Mesenchymal stem cell (in vitro differentiated cells and primary cell): Measurements from ENCODE around the gene SUPT3H. TPM values are rescaled to one million over a fixed set of nuclear protein-coding genes. Genes with fewer than 3 reads are reported as not detected.
A peak's percentile ranks its signal among the peaks of the same experiment; 100 is the strongest.

Experiments
- DNase-seq: peaks from one replicate; pipeline ENCODE4 v3.0.0-alpha.2; 2013
- H2AFZ ChIP-seq: one replicate; pipeline ENCODE4 v1.6.1; 2013; ENCODE audit warnings: low read depth, mild to moderate bottlenecking, control low read depth, inconsistent platforms, low read length, moderate library complexity
- H2AK5ac ChIP-seq: 2 replicates; pipeline ENCODE4 v1.6.1; 2013; ENCODE audit warnings: low read length, moderate library complexity, mild to moderate bottlenecking, inconsistent platforms; ENCODE audit not compliant: severe bottlenecking
- H2BK120ac ChIP-seq: one replicate; pipeline ENCODE4 v1.6.1; 2013; ENCODE audit warnings: low read depth, mild to moderate bottlenecking, inconsistent platforms, low read length, moderate library complexity
- H2BK12ac ChIP-seq, 2 experiments: one replicate each; pipeline ENCODE4 v1.6.1; 2013; ENCODE audit warnings: inconsistent platforms in 2 of 2, low read length in 2 of 2, mild to moderate bottlenecking in 2 of 2, moderate library complexity in 2 of 2, control low read depth in 1 of 2
- H2BK15ac ChIP-seq: one replicate; pipeline ENCODE4 v1.6.1; 2013; ENCODE audit warnings: mild to moderate bottlenecking, low read depth, inconsistent platforms; ENCODE audit not compliant: poor library complexity, severe bottlenecking
- H2BK5ac ChIP-seq: 2 replicates; pipeline ENCODE4 v1.6.1; 2013; ENCODE audit warnings: low read depth, mild to moderate bottlenecking, low read length, control low read depth, inconsistent platforms; ENCODE audit not compliant: poor library complexity, severe bottlenecking
- H3K14ac ChIP-seq, 2 experiments: one replicate each; pipeline ENCODE4 v1.6.1; 2013; ENCODE audit warnings: inconsistent platforms in 2 of 2, low read length in 2 of 2, control low read depth in 1 of 2, mild to moderate bottlenecking in 1 of 2, moderate library complexity in 1 of 2
- H3K18ac ChIP-seq, 2 experiments: one replicate each; pipeline ENCODE4 v1.6.1; 2013; ENCODE audit warnings: inconsistent platforms in 2 of 2, low read length in 2 of 2, control low read depth in 1 of 2, low read depth in 1 of 2, mild to moderate bottlenecking in 1 of 2
- H3K23ac ChIP-seq, 2 experiments: one replicate each; pipeline ENCODE4 v1.6.1; 2013; ENCODE audit warnings: inconsistent platforms in 2 of 2, low read length in 2 of 2, mild to moderate bottlenecking in 2 of 2, moderate library complexity in 2 of 2, control low read depth in 1 of 2
- H3K27ac ChIP-seq: 2 replicates; pipeline ENCODE4 v1.5.1; 2013; ENCODE audit warnings: mild to moderate bottlenecking, moderate library complexity, low read length, control low read depth, inconsistent platforms; ENCODE audit not compliant: poor library complexity, severe bottlenecking
- H3K27me3 ChIP-seq, 2 experiments: 2 replicates each; pipeline versions ENCODE4 v1.6.1 to v1.7.0; 2013; ENCODE audit warnings: low read length in 2 of 2, mild to moderate bottlenecking in 2 of 2, moderate library complexity in 2 of 2, control low read depth in 1 of 2, inconsistent platforms in 1 of 2; ENCODE audit not compliant: control insufficient read depth in 1 of 2, insufficient read depth in 1 of 2
- H3K36me3 ChIP-seq, 2 experiments: 2 replicates each; pipeline versions ENCODE4 v1.6.1 to v1.7.0; 2013; ENCODE audit warnings: low read length in 2 of 2, control low read depth in 1 of 2, inconsistent platforms in 1 of 2, low read depth in 1 of 2, mild to moderate bottlenecking in 1 of 2; ENCODE audit not compliant: insufficient read depth in 2 of 2, control insufficient read depth in 1 of 2
- H3K4ac ChIP-seq, 2 experiments: one replicate each; pipeline ENCODE4 v1.6.1; 2013; ENCODE audit warnings: inconsistent platforms in 2 of 2, low read length in 2 of 2, mild to moderate bottlenecking in 2 of 2, moderate library complexity in 2 of 2, control low read depth in 1 of 2, low read depth in 1 of 2
- H3K4me1 ChIP-seq: 2 replicates; pipeline ENCODE4 v1.6.1; 2013; ENCODE audit warnings: low read depth, low read length, control low read depth; ENCODE audit not compliant: control insufficient read depth, insufficient read depth
- H3K4me2 ChIP-seq: 2 replicates; pipeline ENCODE4 v1.6.1; 2013; ENCODE audit warnings: low read length, mild to moderate bottlenecking, inconsistent platforms; ENCODE audit not compliant: poor library complexity, severe bottlenecking
- H3K4me3 ChIP-seq, 2 experiments: 2 replicates each; pipeline versions ENCODE4 v1.5.1 to v1.7.0; 2013; ENCODE audit warnings: low read length in 2 of 2, mild to moderate bottlenecking in 2 of 2, control low read depth in 1 of 2, low read depth in 1 of 2; ENCODE audit not compliant: insufficient read depth in 1 of 2
- H3K79me1 ChIP-seq: replicated peaks from 2 replicates; pipeline ENCODE4 v1.6.1; 2013; ENCODE audit warnings: mild to moderate bottlenecking, control low read depth, low read length, inconsistent platforms; ENCODE audit not compliant: poor library complexity, severe bottlenecking
- H3K9ac ChIP-seq: 2 replicates; pipeline ENCODE4 v1.7.0; 2013; ENCODE audit warnings: mild to moderate bottlenecking, low read length, moderate library complexity
- H3K9me3 ChIP-seq: 2 replicates; pipeline ENCODE4 v1.7.0; 2013; ENCODE audit warnings: mild to moderate bottlenecking, low read length; ENCODE audit not compliant: control insufficient read depth
- H4K8ac ChIP-seq: one replicate; pipeline ENCODE4 v1.6.1; 2013; ENCODE audit warnings: inconsistent platforms, mild to moderate bottlenecking, low read length, moderate library complexity
- H4K91ac ChIP-seq: one replicate; pipeline ENCODE4 v1.6.1; 2013; ENCODE audit warnings: mild to moderate bottlenecking, low read length, inconsistent platforms
- WGBS: methylation state at CpG from one replicate; pipeline ENCODE4 v1.1.7; 2013; ENCODE audit warnings: mixed read lengths; 5-methylcytosine and 5-hydroxymethylcytosine counted together
- polyA plus RNA-seq, 2 experiments: library from polyadenylated mRNA; stranded (reverse); fragments of 200-250 nt; gene quantifications; one replicate each; pipeline ENCODE4 v1.2.3, GENCODE V29; 2013

Gene SUPT3H
- 12.2 TPM for polyA plus RNA-seq (2013, experiment 1 of 2)
- 11.4 TPM for polyA plus RNA-seq (2013, experiment 2 of 2)

GRCh38 chr6:45377554-45378333, at the start of gene SUPT3H:
Gene SUPT3H, minus strand, starts transcription at chr6:45377934.
- H4K91ac ChIP-seq: peak within 1 kb of the TSS; percentile 60
- peak within 1 kb of the TSS; percentile 98 for H4K8ac ChIP-seq
- peak within 1 kb of the TSS in 1 of 2 experiments; percentile 77 for H3K23ac ChIP-seq
- H3K27ac ChIP-seq: peak within 1 kb of the TSS; percentile 96
- H2BK12ac ChIP-seq: peak within 1 kb of the TSS; percentile 11 to 67
- H3K4me2 ChIP-seq: peak within 1 kb of the TSS; percentile 78
- H2BK120ac ChIP-seq: peak within 1 kb of the TSS; percentile 73
- WGBS: under 1% methylated on average over 59 of the region's 75 CpGs
- peak within 1 kb of the TSS; percentile 29 for H2BK15ac ChIP-seq
- no peaks in the 10 kb centered on the region for H3K36me3 ChIP-seq
- peak within 1 kb of the TSS; percentile 91 for H2AFZ ChIP-seq
- H2AK5ac ChIP-seq: peak within 1 kb of the TSS; percentile 59
- H3K9me3 ChIP-seq: no peaks in the 10 kb centered on the region
- H3K79me1 ChIP-seq: peaks cover 3% of the 10 kb centered on the region
- H3K27me3 ChIP-seq: no peaks in the 10 kb centered on the region
- peak within 1 kb of the TSS; percentile 26 to 85 for H3K4ac ChIP-seq
- H3K4me1 ChIP-seq: no peaks in the 10 kb centered on the region
- H3K9ac ChIP-seq: peak within 1 kb of the TSS; percentile 95
- peak within 1 kb of the TSS; percentile 71 to 90 for H3K4me3 ChIP-seq
- H2BK5ac ChIP-seq: peak within 1 kb of the TSS; percentile 53
- H3K18ac ChIP-seq: peak within 1 kb of the TSS; percentile 96 to 97
- DNase-seq: peak; percentile 94
- H3K14ac ChIP-seq: peak within 1 kb of the TSS in 1 of 2 experiments; percentile 87

- no peak for DNase-seq
- no peak overlapping the region for H3K14ac ChIP-seq
- H3K4ac ChIP-seq: no peak overlapping the region
- peak overlapping the region; percentile 56 to 68 for H3K18ac ChIP-seq
- H3K9ac ChIP-seq: no peak overlapping the region
- no peaks in the 10 kb centered on the region for H3K27me3 ChIP-seq
- H3K4me3 ChIP-seq: no peak overlapping the region
- no peak overlapping the region for H4K8ac ChIP-seq
- no peak overlapping the region for H3K27ac ChIP-seq
- no peak overlapping the region for H2BK120ac ChIP-seq
- H4K91ac ChIP-seq: no peak overlapping the region
- no peak overlapping the region for H3K23ac ChIP-seq
- peak overlapping the region in 1 of 2 experiments; percentile 94 for H2BK12ac ChIP-seq
- no peak overlapping the region for H2BK15ac ChIP-seq
- no peaks in the 10 kb centered on the region for H3K79me1 ChIP-seq
- H2AFZ ChIP-seq: no peak overlapping the region
- H3K4me1 ChIP-seq: no peaks in the 10 kb centered on the region
- no peak overlapping the region for H2BK5ac ChIP-seq
- H3K9me3 ChIP-seq: no peaks in the 10 kb centered on the region
- WGBS: 90% methylated on average over 2 of the region's 4 CpGs
- H2AK5ac ChIP-seq: no peak overlapping the region
- H3K36me3 ChIP-seq: no peaks in the 10 kb centered on the region
- H3K4me2 ChIP-seq: peak overlapping the region; percentile 48
Observed at GRCh38 chr6:45426251-45426650, 48.5 kb upstream of the SUPT3H start.

- Histone ChIP-seq H3K36me3 (no peaks in the 10 kb centered on the region), H2BK12ac (peak overlapping the region; percentile 99), H3K9ac (peak overlapping the region; percentile 89), H3K23ac (peak overlapping the region in 1 of 2 experiments; percentile 97), H3K79me1 (peaks cover 2% of the 10 kb centered on the region), H2BK5ac (peak overlapping the region; percentile 96), H2BK120ac (peak overlapping the region; percentile 54), H4K91ac (peak overlapping the region; percentile 5), H2AFZ (no peak overlapping the region), H3K4me3 (peak overlapping the region; percentile 78 to 93), H2AK5ac (peak overlapping the region; percentile 95), H3K14ac (peak overlapping the region in 1 of 2 experiments; percentile 99), H3K9me3 (no peaks in the 10 kb centered on the region), H3K18ac (peak overlapping the region; percentile 25 to 98), H3K4me1 (peaks cover 6% of the 10 kb centered on the region), H3K4ac (peak overlapping the region; percentile 9 to 98), H3K27ac (peak overlapping the region; percentile 56), H3K4me2 (peak overlapping the region; percentile 94), H3K27me3 (peaks cover 0 to 6% of the 10 kb centered on the region in 2 experiments), H2BK15ac (no peak overlapping the region), H4K8ac (peak overlapping the region; percentile 16)
- no peak for DNase-seq
- WGBS: 40% methylated on average over 1 of the region's 6 CpGs
Observed at GRCh38 chr6:45424451-45424861, 46.7 kb upstream of the SUPT3H start.

- H3K23ac ChIP-seq: peak overlapping the region; percentile 67 to 97
- H3K9me3 ChIP-seq: no peaks in the 10 kb centered on the region
- H4K91ac ChIP-seq: peak overlapping the region; percentile 98
- peak overlapping the region; percentile 56 for H3K27ac ChIP-seq
- H3K27me3 ChIP-seq: peaks cover 0 to 6% of the 10 kb centered on the region in 2 experiments
- H4K8ac ChIP-seq: peak overlapping the region; percentile 98
- peaks cover 6% of the 10 kb centered on the region for H3K4me1 ChIP-seq
- H2AFZ ChIP-seq: peak overlapping the region; percentile 37
- WGBS: 6% methylated on average over 30 of the region's 38 CpGs
- peak overlapping the region; percentile 94 for H3K4me2 ChIP-seq
- H3K18ac ChIP-seq: peak overlapping the region; percentile 99 to 100
- H3K9ac ChIP-seq: peak overlapping the region; percentile 89
- peak overlapping the region; percentile 78 to 93 for H3K4me3 ChIP-seq
- H3K79me1 ChIP-seq: peaks cover 2% of the 10 kb centered on the region
- H3K4ac ChIP-seq: peak overlapping the region; percentile 98 to 99
- peak overlapping the region; percentile 99 for H2BK120ac ChIP-seq
- H2AK5ac ChIP-seq: peak overlapping the region; percentile 95
- peak overlapping the region; percentile 76 to 99 for H3K14ac ChIP-seq
- H2BK5ac ChIP-seq: peak overlapping the region; percentile 96
- DNase-seq: peak; percentile 57
- peak overlapping the region; percentile 97 for H2BK15ac ChIP-seq
- H3K36me3 ChIP-seq: no peaks in the 10 kb centered on the region
- peak overlapping the region; percentile 99 for H2BK12ac ChIP-seq
Observed at GRCh38 chr6:45423824-45424450, 46.2 kb upstream of the SUPT3H start.
